MM.1S (cell line): Measurements from ENCODE around the gene UROS.

Experiments
- CTCF ChIP-seq: fragments of 300-600 bp; sonication (generic); IDR thresholded peaks from 2 replicates; pipeline ENCODE4 v1.5.1; 2016; ENCODE audit warnings: antibody characterized with exemption, low read length, mixed read lengths
- EZH2 ChIP-seq: fragments of 300-600 bp; sonication (generic); optimal IDR thresholded peaks from 2 replicates; pipeline ENCODE3; 2017; ENCODE audit warnings: low read depth, mild to moderate bottlenecking, antibody characterized with exemption, low read length, mixed read lengths
- EZH2phosphoT487 ChIP-seq: fragments of 300-600 bp; sonication (generic); IDR thresholded peaks from 2 replicates; pipeline ENCODE4 v1.6.1; 2018; ENCODE audit warnings: antibody characterized with exemption, low read length

GRCh38 chr10:125770844-125771243 lies 52.2 kb downstream of the UROS start:
- TF ChIP-seq CTCF (no peak), EZH2 (no peak), EZH2phosphoT487 (no peak)
